Epidermal melanocyte (primary cell): ENCODE measurements around the gene PDE6A.
"Not testable (repeated sequence)": the region's sequence is repeated elsewhere in the genome, so short reads cannot be mapped to it uniquely, and the experiment has no call there.

ENCODE experiments used
- DNase-seq: peaks from one replicate; pipeline ENCODE4 v3.0.0; 2011; ENCODE audit warnings: low spot score; ENCODE audit not compliant: insufficient read length

PDE6A gene

DNA sequence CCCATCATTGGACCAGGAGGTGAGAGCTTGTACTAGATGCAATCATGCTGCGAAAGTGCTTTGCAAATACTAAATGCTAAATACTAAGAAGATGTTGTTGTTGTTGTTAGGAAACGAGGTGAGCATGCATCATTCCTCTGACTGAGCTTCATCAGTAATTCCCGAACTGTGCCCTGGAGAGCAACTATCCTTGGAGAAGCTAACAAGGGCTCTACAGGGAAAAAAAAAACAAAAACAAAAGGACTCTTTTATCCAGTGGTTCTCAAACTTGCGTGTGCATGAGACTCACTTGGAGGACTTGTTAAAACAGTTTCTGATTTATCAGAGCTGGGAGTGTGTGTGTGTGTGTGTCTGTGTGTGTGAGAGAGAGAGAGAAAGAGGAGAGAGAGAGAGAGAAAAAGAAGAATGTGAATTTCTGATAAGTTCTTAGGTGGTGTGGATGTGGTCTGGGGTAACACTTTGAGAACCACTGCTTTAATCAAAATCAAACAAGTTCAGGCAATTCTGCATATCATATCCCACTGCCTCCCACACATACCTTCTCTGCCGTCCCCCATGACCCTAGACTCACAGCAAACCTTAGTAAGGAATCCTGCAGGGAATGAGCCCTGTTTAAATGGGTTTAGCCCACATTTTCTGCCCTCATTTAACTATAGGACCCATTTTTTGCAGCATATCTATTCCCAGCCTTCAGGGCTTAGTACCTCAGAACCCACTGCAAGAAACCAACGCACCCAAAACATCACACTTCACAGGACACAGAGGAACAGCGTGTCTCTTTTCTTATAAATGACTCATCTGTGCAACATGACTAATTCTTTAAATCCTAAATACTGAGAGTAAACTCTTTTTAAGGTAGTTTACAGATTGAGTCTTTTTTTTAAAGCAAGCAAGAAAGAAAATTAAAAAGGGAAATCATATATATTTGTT, 48.9 kb downstream of the PDE6A start:
- peak; percentile 46 for DNase-seq

DNA sequence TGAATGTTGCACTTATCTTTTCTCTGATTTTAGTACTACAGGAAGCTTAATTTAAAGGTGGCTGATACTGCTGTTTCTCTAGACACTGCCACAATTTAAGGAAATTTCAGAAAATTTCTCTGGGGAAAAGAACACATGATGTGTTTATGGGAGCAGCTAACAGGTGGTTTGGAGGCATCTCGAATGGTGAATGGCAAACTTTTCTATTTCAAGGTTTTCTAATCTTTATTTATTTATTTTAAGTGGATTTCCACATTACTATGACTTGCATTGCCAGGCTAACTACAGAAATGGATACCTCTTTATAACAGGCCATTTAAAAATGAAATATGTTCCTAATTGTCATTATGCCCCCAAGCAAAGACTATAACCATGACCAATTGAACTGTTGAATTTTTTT, 50.4 kb downstream of the PDE6A start:
- no peak for DNase-seq

DNA sequence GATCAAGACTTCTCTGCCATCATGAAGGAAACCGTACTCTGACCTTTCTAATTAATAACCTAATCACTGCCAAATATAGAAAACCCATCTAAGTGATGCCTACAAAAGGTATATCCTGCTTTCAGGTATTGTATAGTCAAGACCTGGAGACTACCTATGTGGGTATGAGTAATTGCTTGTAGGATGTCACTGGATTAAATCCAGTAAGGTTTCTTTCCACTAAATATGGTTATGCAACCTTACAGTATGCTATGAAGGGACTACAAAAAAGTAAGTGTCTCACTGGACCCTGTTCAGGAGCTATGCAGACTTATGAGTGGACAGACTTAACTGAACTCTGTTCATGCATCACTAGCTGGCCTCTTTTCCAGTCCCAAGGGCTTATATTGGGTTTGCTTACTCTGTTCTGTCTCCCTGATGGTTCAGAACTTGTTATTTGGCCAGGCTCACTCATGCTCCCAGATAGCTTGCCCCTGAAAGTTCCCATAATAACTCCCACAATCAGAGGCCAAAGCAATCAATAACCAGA, 51.1 kb downstream of the PDE6A start:
- no peak for DNase-seq

DNA sequence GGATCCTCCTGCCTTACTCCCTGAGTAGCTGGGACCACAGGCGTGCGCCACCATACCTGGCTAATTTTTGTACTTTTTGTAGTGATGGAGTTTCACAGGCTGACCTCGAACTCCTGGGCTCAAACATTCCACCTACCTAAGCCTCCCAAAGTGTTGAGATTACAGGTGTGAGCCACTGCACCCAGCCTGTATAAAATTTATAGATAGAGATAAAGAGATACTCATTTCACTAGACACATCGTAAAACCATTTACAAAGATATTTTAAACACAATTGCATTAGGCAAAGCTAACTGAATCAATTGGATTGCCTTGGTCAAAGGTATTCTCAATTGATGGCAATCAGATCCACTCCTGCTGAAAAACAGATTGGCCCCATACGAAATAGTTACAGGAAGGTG, 52.0 kb downstream of the PDE6A start:
- DNase-seq: no peak

DNA sequence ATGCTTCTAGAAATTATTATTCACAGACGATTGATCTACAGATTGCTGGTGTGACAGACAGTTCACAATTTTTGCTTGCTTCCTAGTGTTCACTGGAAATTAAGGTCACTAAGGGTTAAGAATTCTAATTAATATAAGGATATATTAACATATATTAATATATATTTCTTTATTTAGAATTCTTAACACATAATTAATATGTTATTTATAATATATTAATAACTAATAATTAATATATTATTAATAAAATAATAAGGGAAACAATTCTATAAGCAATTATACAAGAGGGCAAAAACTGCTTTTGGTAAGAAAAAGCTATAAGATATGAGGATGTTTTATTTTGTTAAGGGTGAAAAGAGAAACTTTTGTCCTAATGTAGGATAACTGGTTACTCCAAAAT, 56.3 kb downstream of the PDE6A start:
- DNase-seq: no peak

DNA sequence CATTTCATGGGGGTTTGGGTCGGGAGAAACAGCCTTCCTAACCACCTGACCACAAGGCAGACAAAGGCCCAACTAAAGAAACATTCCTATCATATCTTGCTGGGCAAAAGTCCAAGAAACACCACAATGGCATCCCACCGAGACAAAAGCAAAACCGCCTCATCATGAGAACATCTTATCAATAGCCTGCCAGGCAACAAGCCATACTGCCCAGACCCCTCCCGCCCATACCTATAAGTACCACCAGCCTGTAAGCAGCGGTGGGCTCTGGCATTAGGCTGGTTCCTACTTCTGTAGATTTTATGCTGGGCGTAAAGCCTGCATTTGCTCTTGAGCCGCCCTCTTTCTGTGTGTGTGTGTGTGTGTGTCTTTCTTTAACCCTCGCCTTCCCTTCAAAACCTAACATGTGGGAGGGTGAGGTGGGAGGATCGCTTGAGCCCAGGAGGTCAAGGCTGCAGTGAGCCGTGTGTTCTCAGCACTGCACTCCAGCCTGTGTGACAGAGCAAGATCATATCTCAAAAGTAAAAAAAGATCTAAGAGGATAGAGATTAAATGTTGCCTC, 56.9 kb downstream of the PDE6A start:
- no peak for DNase-seq

DNA sequence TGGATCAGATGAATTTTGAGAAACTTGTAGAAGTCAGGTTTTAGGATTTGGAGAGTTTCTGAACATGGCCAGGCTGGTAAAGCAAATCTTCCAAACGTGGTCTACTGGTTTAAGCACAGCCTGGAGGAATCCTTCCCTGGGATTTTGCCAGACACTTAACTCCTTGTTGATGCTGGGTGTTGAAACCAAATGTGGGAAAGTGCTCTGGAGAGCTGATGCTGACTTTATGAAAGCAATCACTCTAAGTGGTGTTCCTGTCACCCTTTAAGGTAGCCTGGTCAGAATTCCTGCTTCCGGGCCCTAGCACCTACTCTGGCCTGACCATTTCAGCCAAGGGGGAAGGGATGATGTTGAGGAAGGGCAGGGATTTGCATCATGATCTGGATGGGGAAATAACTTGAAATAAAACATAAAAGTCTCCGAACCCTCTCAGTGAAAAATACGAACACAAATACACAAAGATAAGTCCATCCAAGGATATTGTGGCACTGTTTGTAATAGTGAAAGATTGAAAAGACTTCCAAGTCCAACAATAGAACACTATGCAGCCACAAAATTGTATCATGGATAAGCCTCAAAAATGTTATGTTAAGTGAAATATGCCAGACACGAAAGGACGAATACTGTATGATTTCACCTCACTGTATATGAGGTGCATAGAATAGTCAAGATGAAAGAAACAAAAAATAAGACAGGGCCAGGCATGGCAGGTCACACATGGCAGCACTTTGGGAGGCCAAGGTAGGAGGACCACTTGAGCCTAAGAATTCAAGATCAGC, 57.7 kb downstream of the PDE6A start:
- no peak for DNase-seq

DNA sequence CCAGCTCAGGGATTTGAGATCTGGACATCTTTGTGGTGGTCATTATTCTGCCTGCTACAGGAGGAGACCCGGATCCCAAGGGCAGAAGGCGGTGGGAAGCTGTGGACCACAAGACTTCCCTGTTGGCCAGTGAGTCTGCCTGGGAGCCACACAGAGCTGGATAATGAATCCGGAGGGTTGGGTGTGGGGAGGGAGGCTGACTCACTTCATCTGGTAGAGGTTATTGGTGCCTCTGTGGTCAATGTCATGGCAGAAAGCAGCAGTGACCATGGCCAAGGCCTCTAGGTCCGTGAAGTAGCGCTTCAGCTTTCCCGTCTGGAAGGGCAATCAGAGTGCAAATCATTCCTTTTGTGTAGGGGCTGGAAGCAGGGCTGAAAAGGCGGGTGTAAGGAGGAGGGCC, 58.5 kb downstream of the PDE6A start:
- no peak for DNase-seq

DNA sequence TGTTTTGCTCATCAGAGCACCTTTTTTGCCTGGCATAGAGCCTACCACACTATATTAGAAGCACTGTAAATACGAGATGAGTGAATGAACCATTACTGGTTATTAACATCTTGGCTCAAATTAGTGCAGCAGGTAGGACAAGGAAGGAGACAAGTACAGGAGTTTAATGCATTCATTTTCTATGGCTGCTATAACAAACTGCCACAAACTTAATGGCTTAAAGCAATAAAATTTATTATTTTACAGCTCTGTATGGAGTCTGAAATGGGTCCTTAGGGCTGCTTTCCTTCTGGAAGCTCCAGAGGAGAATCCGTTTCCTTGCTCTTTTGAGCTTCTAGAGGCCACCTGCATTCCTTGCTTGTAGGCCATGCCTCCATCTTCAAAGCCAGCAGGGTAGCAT, 59.1 kb downstream of the PDE6A start:
- no peak for DNase-seq

DNA sequence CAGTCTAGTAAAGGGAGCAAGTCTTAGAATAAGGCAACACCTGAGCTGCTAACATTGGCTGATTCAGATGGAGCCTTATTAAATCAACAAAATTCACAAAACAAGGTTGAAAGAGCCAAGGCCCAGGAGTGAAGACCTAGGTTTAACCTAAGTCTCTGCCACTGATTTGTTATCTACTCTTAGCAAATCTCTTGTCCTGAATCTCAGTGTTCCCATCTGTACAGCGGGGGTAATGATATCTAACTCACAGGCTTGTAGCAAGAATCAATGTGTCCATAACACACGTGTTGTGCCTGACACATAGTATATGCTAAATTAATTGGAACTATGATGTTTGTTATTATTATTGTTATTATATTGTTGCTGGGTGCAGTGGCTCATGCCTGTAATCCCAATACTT, 61.0 kb downstream of the PDE6A start:
- DNase-seq: no peak

DNA sequence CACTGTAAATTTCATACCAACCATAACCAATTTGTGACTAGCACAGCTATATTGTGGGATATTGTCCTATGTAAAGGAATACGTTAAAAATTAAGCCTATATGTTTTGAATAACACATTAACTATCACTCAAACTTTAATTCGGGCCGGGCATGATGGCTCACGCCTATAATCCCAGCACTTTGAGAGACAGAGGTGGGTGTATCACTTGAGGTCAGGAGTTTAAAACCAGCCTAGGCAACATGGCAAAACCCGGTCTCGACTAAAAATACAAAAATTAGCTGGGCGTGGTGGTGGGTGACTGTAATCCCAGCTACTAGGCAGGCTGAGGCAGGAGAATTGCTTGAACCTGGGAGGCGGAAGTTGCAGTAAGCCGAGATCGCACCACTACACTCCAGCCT, 62.0 kb downstream of the PDE6A start:
- not testable (repeated sequence) for DNase-seq

DNA sequence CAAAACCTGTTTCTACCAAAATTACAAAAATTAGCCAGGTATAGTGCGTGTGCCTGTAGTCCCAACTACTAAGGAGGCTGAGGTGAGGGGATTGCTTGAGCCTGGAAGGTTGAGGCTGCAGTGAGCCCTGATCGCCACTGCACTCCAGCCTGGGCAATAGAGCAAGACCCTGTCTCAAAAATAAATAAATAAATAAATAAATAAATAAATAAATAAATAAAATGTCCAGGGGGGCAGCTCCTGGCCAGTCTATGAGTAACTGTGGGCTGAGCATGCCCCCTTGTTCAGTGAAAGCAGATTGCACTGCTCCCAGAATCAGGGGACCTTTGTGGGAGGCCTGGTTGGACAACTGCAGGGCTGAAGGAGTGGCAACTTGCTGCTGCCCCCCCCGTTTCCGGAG, 62.7 kb downstream of the PDE6A start:
- DNase-seq: no peak

DNA sequence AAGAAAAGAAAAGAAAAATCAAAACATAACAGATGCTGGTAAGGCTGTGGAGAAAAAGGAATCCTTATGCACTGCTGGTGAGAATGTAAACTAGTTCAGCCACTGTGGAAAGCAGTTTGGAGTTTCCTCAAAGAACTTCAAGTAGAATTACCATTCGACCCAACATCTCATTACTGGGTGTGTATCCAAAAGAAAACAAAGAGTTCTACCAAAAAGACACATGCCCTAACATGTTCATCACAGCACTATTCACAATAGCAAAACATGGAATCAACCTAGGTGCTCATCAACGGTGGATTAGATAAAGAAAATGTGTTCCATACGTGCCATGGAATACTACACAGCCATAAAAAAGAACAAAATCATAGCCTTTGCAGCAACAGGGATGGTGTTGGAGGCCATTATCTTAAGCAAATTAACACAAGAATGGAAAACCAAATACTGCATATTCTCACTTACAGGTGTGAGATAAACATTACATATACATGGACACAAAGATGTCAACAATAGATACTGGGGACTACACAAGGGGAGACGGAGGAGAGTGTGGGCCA, 63.4 kb downstream of the PDE6A start:
- DNase-seq: no peak

DNA sequence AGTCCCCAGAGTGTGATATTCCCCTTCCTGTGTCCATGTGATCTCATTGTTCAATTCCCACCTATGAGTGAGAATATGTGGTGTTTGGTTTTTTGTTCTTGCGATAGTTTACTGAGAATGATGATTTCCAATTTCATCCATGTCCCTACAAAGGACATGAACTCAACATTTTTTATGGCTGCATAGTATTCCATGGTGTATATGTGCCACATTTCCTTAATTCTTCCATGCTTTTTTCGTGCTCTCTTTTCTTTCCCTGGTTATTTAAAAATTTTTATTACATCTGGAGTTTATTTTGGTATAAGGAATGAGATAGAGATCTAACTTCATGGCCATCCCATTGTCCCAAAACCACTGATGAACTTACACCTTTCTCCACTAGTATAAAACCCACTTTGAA, 65.0 kb downstream of the PDE6A start:
- not testable (repeated sequence) for DNase-seq

DNA sequence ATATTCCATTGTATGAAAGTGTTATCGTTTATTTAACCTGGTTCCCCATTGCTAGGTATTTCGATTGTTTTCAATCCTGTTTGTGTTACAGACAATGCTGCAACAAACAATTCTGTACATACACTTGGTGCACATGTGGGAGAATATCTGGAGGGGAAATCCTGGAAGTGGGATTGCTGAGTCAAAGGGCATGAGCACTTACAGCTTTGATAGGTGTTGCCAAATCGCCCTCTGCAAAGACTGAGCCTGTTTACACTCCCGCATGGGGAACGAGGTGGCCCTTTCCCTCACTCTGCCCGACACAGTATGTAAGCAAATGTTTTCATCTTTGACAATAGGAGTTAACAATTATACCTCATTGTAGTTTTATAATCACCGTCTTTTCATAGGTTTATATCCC, 66.2 kb downstream of the PDE6A start:
- no peak for DNase-seq

DNA sequence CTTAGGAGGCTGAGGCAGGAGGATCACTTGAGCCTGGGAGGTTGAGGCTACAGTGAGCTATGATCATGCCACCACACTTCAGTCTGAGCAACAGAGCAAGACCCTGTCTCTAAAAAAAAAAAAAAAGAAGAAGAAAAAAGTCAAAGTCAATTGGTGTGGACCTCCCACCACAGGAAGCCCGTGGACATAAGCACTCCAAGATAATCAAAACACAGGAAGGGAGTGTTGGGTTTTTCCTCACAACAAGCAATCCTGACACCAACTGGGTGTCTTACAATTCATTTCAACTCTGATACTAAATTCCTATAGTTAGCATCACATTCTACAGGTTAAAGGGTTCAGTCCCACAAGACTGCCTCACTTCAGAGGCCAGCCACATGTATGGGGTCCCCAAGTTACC, 70.7 kb downstream of the PDE6A start:
- no peak for DNase-seq

DNA sequence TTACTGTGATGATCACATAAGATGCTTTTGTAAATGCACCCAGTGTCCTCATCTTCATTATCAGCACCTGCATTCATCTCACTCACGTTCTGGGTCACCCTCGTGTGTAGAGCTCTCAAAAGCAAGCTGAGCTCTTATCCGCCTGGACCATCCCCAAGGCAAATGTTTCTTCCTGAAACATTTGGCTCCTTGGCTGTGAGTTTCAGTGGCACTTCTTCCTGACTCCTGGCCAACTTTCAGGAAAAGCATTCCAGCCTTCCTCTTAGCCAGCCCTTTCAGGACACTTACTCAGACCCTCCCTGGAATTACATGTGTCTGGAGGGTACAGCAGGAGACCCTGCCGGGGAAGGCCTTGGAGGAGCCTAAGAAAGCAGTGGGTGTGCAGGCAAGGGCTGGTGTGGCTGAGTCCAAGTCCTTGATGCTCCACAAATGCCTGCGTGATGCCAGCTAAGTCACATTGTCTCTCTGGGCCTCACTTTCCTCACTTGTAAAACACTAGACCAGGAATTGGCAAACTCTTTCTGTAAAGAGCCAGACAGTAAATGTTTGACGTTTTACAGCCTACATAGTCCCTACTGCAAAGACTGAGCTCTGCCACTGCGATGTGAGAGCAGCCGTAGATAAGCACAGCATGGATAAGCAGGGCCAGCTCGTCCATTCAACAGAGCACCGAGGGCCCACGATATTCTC, 72.1 kb downstream of the PDE6A start:
- no peak for DNase-seq

DNA sequence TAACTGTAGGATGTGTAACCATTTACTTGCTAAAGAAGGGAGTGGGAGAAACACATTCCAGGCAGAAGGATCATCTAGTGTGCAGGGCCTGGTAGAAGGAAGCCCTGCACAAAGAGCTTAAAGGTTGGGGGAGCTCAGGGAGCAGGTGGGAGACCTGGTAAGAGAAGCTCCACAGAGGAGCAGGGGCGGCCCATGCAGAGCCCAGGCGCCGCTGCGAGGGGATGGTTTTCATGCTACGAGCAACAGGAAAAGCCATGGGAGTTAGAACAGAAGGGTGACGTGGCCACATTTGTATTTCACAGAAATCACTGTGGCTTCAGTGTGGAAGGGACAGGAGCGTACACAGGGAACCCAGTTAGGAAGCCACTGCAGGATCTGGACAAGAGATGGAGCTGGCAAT, 73.1 kb downstream of the PDE6A start:
- DNase-seq: no peak

DNA sequence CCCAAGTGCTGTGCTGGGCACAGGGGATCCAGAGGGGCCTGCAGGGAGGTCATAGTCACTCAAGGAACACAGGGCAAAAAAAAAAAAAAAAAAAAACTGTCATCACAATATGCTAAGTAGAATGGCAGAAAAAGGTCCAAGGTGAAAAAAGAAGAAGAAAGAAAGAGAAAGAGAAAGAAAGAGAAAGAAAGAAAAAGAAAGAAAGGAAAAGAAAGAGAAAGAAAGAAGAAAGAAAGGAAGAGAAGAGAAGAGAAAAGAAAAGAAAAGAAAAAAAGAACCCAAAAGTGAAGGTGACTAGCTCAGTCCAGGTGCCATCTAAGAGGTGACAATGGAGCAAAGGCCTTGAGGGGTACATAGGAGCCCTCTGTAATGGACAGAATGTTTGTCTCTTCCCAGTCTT, 73.9 kb downstream of the PDE6A start:
- no peak for DNase-seq

DNA sequence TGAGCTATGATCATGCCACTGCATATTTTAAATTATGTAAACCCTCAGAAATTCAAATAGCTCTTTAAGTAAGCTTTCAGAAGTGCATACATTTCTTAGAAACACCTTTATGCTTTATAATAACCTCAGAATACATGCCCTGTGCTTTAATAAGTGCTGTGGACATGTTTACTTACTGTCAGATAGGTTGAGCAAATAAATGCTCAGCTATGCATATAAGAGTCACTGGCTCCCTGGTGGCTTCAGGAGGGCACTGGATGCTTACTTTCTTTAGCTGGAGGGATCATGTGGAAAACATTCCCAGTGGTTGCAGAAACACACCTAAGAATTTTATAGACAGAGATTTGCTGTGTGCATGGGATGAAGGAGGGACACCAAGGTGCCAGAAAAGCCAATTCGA, 74.4 kb downstream of the PDE6A start:
- no peak for DNase-seq

DNA sequence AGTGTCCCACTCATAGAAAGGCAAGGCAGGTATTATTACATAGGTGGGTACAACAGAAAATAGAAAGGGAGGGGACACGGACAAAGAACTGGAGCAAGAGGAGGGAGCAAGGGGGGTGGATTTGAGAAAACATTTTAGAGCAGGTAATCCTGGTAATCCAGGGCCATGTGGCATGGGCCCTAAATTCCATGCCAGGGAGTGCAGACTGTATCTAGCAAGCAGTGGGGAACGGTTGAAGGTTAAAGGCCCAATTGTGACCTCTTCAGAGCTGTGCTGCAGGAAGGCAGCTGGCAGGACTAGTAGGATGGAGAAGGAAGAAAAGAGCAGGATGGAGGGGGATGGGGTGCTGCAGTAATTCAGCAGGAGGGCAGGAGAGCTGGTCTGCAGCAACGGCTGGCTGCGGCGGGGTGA, 75.2 kb downstream of the PDE6A start:
- DNase-seq: no peak
